UCSD-AML1 (cell line): ENCODE results near the gene EXOC6B.
A peak's percentile ranks its signal among the peaks of the same experiment; 100 is the strongest.

ENCODE experiments used
- DNase-seq: peaks from one replicate; lab custom pipeline; 2025; ENCODE audit not compliant: unreplicated experiment; lab: John Stamatoyannopoulos, UW

The EXOC6B gene

DNA sequence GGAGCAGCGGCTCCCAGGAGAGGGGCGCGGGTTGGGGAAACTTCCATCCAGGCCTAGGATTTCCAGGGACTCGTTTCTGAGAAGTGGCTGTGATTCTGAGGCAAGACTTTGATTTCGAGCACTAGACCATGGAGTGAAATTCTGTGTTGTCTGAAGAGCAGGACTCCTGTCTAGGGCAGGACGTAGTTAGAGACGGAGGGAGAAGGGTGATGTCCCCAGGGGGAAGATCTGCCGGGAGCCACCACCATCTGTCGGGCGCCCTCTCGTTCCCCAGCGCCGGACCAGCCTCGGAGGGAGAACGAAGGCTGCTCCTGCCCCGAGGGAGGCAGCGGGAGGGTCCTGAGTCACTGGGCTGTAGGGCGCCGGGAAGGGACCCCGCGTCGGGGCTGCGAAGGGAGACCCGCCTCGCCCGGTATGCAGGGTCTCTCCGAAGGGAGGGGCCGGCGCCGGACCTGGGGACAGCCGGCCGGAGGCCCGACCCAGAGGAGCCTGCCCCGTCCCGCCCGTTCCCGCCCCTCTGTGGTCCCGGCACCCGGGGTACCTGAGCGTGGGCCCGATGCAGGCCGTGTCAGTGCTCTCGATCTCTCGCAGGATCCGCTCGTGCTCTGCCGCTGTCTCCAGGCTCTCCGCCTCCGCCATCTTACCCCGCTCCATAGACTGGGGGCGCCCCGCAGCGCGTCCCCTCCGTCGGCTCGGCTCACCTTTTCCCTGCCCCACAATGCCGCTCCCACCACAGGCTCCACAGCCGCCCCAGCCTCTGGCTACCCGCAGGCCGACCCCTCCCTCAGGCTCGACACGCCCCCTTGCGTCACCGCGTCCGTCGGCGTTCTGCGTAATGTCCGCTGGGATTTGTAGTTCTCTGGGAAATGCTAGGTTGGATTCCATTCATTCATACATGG is at the start of gene EXOC6B:
EXOC6B (minus strand) TSS at position 777 of the 899 bp plus-strand sequence.
- DNase-seq: peak; percentile 84

DNA sequence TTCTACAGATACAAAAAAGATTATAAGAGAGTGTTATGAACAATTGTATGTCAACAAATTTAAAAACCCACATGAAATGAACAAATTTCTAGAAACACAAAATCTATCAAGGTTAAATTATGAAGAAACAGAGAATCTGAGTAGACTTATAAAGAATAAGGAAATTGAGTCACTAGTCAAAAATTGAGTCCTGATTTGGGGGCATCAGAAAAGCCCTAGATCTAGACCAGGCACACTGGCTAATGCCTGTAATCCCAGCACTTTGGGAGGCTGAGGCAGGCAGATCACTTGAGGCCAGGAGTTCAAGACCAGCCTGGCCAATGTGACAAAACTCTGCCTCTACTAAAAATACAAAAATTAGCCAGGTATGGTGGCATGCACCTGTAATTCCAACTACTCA is 46.0 kb upstream of the EXOC6B start:
- no peak for DNase-seq

DNA sequence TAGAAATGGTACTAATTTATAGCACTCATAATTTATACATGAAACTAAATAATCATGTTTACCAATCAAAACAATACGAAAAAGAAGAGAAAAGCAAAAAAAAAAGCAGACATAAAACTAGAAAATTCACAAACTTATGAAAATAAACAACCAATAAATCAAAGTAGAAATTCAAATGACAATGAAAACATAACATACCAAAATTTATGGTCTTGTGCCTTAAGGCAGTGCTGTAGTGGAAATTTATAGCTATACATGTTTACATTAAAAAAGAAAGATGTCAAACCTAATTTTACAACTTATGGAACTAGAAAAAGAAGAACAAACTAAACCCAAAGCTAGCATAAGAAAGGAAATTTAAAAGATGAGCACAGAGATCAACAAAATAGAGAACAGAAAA is 45.2 kb upstream of the EXOC6B start:
- no peak for DNase-seq

DNA sequence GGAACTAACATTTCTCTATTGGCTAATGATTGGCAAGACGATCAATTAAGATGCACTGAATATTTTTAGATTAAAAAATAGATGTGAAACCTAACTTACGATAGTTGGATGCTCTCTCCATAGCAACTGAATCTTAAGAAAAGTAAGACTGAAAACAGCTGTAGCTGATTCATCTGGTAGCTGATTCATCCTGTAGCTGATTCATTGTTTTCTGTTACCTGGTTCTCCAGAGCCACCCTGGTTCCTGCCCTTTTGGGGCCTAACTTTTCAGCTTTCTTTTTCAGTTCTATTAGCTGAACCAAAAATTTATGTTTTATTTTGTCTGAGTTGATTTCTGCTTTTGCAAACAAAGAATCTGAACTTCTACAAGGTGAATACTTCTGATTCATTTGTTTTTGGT is 38.7 kb upstream of the EXOC6B start:
- DNase-seq: no peak

DNA sequence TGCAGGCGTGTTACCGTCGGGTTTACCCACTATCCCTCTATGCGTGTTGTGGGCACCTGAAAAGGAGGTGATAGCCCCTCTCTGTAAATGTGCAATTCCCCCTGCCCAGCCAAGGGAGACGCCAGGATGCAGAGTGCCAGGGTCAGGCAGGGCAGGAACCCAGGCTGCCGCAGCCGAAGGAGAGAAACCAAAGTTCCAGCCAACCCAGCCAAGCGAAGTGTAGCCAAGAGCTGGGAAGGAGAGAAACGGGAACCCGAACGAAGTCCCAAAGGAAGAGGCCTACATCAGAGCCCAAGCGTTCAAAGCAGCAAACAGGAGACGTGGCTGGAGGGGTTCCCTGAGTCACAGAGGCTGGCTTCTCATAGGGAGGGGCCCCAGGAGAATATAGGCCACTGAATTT is 37.2 kb upstream of the EXOC6B start:
- DNase-seq: no peak

DNA sequence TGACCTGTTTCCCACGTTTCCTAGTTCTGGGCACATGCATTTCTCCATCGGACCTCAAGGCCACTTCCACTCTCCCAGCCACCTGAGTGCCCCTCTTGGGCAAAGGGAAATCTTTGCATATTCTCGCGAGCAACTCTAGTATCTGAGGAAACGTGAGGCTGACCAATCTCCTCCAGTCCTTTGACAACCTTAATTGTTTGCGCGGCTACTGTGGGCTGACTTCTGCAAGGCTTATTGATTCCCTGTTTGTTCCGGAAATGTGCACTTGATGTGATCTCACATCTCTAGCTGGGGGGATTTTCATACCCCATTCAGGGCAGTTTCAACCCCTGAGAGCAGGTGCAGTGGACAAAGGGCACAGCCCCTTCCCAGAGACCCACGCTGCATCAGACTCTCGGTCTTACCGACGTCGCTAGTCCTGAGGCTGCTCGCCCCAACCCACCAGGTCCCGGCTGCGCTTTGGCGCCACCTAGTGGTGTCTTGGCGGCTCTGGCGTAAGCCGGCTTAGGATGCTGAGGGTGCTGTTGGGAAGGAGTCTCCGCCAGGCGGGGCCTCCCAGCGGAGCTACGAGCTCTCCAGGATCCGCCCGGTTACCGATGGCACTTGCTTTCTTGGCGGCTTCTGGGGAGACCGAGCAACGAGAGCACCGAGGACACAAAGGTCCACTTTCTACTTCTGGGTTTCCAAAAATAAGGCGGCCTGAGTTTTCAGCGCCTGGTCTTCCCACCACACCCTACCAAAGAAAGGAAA is 36.6 kb upstream of the EXOC6B start:
- DNase-seq: peak; percentile 85

DNA sequence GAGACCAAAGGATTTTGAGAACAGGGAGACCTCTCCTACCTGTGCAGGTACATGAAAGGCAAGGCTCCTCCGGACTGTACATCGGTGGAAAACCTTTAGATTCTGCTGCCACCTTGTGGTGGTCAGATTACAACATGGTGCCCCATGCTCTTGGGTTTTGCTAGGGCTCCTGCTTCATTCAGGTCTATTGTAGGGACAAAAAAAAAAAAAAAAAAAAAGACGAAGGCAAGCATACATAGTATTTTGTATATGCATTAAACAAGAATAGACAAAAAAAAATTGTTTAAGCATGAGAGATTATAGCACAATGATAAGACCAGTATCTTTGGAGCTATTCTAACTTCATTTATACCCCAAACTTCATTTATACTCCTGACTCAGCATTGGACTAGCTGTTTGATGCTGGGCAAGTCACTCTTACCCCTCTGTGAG is 34.0 kb upstream of the EXOC6B start:
- peak; percentile 20 for DNase-seq

DNA sequence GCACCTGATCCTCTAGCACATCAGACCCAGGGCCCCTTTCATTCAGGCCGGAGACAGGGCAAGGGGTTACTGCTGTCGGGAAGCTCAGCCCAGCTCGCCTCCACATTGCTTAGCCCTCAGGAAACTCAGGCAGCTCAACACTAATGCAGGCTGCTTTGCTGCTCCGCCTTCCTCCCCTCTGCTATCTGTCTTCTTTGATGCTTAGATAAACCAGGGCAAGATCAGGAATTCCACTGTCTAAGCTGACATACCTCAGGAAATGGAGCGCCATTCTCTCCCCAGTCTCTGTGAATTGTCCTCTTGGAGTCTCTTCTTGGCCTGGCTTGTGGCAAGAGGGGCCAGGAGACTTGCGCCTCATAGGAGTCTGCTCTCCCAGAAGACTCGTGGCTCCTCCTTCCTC is 25.5 kb upstream of the EXOC6B start:
- no peak for DNase-seq

DNA sequence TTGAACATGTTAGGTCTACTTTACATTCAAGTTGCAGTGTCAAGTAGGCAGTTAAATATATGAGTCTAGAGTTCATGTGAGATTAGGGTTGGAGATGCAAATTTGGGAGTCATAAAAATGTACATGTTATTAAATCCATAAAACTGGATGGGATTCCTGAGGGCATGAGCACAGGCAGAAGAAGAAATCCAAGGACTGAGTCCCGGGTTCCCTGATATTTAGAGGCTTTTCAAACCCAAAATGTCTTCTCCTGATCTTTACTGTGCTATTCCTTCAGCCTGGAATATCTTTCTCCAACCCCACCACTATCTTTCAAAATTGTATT is 23.3 kb upstream of the EXOC6B start:
- DNase-seq: no peak

DNA sequence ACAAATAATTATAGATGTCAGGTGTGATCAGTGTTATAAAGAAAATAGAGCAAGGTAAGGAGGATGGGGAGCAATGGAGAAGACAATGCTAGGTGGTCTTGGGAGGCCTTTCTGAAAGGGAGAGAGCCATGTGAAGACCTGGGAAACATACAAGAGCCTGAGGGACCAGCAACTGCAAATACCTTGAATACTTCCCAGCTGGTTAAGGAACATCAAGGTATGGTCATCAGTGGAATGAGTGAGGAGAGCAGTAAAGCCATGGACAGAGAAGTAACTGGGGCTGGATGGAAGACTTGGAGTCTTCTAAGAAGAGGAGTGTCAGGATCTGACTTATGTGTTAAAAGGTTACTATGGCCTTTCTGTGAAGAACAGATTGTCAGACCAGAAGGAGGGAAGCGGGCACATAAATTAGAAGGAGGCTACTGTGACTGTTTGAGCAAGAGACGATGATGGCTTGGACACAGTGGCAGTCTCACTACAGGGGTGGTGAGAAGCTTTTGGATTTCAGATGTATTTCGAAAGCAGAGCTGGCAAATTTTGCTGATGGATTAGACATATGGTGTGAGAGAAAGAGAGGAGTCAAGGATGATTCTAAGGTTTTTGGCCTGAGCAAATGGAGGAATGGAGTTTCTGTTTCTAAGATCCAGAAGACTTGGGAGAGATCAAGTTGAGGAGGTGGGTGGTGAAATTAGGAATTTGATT is 22.8 kb upstream of the EXOC6B start:
- no peak for DNase-seq

DNA sequence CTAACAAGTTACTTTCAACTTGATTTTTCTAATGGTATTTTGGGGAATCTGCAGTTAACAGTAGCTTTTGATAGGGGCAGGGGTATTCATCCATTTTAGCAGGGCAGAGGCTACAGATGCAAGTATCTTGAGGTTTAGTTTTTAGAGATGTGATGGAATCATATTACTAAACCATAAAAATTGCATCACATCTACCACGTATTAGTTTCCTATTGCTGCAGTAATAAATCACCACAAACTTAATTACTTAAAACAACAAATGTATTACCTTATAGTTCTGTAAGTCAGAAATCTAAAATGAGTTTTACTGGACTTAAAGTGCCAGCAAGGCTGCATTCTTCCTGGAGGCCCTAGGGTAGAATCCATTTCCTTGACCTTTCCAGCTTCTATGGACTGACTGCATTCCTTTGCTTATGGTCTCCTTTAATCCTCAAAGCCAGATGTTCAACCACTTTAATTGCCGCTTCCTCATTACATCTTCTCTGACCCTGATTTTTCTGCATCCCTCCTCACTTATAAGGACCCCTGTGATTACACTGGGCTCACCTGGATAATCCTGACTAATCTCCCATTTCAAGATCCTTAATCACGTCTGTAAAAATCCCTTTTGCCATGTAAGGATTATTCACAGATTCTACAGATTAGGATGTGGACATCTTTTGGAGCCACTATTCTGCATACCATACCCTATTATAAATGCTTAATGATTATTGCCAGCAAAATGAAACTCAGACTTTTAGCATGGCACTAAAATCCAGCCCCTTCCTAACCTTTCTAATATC is 21.9 kb upstream of the EXOC6B start:
- DNase-seq: no peak

DNA sequence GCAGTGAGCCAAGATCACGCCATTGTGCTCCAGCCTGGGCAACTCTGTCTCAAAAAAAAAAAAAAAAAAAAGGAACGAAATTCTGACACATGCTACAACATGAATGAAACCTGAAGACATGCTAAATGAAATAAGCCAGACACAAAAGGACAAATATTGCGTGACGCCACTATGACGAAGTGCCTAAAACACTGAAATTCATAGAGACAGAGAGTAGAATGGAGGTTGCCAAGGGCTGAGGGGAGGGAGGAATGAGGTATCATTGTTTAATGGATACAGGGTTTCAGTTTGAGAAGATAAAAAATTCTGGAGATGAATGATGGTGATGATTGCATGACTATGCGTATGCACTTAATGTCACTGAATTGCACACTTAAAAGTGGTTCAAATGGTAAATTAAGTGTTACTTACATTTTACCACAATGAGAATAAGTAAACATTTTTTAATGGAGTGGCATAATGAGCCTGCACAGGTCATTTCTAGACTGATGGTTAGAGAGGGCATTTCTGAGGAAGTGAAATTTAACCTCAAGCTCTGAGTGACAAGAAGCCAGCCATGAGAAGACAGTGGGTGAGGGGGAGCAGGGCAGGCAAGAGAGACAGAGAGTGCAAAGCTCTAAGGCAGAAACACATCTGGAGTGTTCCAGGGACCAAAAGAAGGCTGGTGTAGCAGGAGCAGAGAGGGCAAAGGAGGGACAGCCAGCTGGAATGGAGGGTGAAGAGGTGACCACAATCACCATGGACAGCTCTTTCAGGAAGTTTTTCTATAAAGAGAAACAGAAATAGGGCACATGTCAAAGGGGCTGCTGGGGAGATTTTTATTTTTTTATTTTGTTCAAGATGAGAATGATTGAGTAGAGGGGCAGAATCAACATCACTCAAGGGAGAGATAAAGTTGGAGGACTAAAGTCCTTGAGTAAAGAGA is 20.6 kb upstream of the EXOC6B start:
- DNase-seq: no peak

DNA sequence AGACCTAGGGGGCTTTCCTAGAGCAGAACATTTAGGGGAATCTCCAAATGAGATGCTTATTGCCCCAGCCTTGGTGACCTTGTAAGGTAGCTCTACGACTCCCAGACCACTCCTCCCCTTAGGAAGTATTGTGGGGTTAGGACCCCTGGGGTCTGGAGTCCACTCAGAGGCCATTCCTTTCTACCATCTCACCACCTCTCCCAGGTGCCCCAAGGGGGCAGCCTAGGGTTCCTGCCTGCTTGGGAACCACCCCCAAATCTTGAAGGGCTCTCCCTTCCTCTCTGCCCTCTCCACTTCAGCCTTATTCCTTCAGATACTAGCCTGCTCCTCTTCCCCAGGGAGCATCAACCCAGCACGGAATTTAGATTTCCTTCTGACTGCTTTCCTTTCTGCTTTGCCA is 17.5 kb upstream of the EXOC6B start:
- no peak for DNase-seq

DNA sequence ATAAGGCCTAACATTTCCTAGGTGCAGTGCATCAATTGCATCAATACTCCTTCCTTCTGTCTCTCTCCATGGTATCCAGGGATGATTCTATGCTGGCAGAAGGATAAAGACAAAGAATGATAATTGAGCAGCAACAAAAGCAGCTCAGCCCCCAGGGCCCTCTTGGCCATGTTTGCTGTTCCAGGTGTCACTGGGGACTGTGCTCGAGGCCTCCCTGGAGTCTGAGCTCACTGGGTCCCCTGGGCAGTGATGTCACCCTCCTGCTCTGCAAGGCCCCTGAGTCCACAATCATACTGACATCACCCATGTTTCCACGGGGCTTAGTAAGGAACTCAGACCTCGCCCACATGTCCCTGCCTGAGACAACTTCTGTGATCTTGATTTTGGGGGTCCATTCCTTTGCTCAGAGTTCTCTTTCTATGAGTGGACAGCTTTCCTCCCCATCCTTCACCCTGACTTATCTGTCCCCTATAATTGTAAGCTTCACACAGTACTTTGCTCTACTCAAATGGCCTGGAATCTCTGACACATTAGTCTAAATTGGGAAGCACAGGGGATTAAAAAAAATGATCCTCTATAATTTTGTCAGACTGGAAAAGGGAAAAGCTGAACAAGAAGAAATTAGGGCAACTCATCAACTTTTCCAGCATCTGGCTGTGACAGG is 15.8 kb upstream of the EXOC6B start:
- no peak for DNase-seq

DNA sequence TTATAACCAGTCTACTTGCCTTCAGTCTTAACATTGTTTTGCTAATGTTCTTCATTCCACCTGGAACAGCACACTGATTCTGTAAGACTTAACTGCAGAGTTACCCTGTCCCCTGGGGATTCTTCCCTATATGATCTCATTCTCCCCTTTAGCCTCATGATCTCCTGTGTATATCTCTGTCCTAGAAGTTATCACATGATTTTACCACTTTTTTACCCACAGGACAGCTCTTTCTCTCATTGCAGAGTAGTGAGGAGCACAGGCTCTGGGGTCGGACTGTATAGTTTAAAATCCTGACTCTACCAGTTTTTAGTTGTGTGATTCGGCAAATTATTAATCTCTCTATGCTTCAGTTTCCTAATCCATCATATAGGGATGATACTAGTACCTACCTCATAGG is 14.2 kb upstream of the EXOC6B start:
- no peak for DNase-seq

DNA sequence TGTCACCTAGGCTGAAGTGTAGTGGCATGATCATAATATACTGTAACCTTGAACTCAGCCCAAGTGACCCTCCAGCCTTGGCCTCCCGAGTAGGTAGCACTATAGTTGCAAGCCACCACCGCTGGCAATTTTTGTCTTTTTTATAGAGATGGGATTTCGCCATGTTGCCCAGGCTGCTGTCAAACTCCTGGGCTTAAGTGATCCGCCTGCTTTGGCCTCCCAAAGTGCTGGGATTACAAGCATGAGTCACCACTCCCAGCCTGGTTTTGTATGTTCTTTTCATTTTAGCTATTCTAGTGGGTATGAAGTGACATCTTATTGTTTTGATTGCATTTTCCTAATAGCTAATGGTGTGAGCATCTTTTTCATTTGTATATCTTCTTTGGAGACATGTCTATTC is 11.3 kb upstream of the EXOC6B start:
- no peak for DNase-seq

DNA sequence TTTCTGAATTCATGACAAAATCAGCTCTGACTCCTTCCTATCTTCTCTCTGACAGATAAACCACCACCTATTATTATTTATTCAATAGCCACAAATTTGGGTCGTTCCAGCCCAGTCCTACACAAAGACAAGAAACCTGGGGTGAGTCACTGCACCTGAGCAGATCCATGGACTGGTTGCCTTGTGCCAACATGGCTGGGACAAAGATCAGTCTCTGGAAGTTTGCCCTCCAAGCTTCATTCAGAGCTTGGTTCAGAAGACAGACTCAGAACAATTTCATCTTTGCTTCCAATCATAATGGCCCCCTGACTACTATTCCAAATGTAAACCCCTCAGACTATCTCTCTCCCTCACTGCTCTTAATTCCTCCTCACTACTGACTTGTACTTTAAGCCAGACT is 9.6 kb upstream of the EXOC6B start:
- DNase-seq: no peak

DNA sequence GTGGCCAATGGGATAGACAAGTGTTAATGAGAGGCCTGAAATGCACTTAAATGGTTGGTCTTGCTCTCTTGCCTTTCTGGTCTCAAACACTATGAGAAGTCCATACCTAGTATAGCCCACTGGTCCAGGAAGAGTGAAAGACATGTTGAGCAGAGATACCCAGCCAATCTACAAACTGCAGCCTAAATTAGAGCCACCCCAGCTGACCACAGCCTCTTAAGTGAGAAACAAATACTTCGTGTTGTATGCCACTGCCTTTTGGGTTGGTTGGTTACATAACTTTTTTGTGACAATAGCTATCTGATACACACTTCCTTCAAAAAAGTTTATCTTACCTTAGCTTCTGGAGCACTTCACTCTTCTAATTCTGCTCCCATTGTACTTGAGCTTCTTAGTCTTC is 8.8 kb upstream of the EXOC6B start:
- no peak for DNase-seq

DNA sequence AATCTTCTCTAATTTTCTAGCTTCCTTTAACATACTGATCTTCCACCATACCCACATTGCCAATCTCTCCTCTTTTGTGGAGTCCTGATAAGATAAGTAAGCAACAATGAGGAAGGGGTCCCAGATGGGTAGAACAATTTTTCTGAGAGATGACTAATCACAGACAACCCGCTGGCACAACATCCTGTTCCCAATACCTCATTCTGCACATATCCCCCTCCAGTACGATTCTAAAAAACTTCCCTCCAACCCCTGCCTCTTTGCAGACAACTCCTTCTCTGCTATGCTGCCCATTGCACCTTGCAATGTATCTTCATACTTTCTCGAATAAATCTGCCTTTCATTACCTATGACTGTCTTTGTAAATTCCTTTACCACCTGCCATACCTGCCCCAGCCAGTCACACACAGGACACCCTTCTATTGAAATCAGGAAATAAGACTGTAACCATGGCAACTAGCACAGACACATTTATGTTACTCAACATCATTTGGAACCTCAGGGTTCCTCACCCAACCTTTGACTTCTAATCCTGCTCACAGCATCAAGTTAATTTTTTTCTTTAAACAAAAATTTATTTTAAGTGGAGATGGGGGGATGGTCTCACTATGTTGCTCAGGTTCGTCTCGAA is 7.4 kb upstream of the EXOC6B start:
- DNase-seq: no peak
